Smooth muscle cell of the pulmonary artery (primary cell): Measurements from ENCODE around the gene MTERF1. TPM values are rescaled to one million over a fixed set of nuclear protein-coding genes. Genes with fewer than 3 reads are reported as not detected.

Source experiments
- total RNA-seq: library from RNA; depleted of rRNA; stranded (reverse); fragments of >200 nt; gene quantifications from 2 replicates; pipeline ENCODE4 v1.2.3, GENCODE V29; 2014

MTERF1 gene
- total RNA-seq: 9.0 and 9.3 TPM in 2 replicates

GRCh38 chr7:91880413-91881241, at the start of gene MTERF1:
Gene MTERF1 (minus strand): TSS chr7:91880702. CDS start chr7:91880083, 619 bp downstream.

Other genes starting within 250 kb of the MTERF1 start
- gene AKAP9, start 60.2 kb upstream of the MTERF1 start, total RNA-seq: 33.9 and 41.4 TPM in 2 replicates